NCI-H1092 treated with DMSO at 0.1 percent for 48 hours (cell line): ENCODE measurements around the gene FBXL14.

ENCODE experiments used
- DNase-seq: peaks from one replicate; lab custom pipeline; 2025; lab: John Stamatoyannopoulos, UW

Gene FBXL14

GRCh38 chr12:1594261-1595025, at the start of gene FBXL14:
FBXL14 (minus strand) TSS chr12:1594581; CDS start chr12:1594066, 515 bp downstream.
- peak; percentile 90 for DNase-seq

GRCh38 chr12:1643905-1644533, 49.6 kb upstream of the FBXL14 start:
- DNase-seq: peak; percentile 86

GRCh38 chr12:1643043-1643442, 48.7 kb upstream of the FBXL14 start:
- no peak for DNase-seq

- peak; percentile 68 for DNase-seq
These were observed 48.1 kb upstream of the FBXL14 start for GRCh38 chr12:1642513-1642912.

GRCh38 chr12:1640328-1641234, 46.2 kb upstream of the FBXL14 start:
- peak; percentile 28 for DNase-seq

GRCh38 chr12:1639538-1639937, 45.2 kb upstream of the FBXL14 start:
- no peak for DNase-seq

GRCh38 chr12:1638203-1638602, 43.8 kb upstream of the FBXL14 start:
- no peak for DNase-seq

GRCh38 chr12:1635301-1636095, 41.1 kb upstream of the FBXL14 start:
- no peak for DNase-seq

GRCh38 chr12:1634590-1635191, 40.3 kb upstream of the FBXL14 start:
- peak; percentile 81 for DNase-seq

- no peak for DNase-seq
These were observed 39.8 kb upstream of the FBXL14 start for GRCh38 chr12:1634149-1634548.

- DNase-seq: no peak
These were observed 39.1 kb upstream of the FBXL14 start for GRCh38 chr12:1633459-1633858.

GRCh38 chr12:1632702-1633101, 38.3 kb upstream of the FBXL14 start:
- DNase-seq: no peak

- no peak for DNase-seq
These were observed 36.6 kb upstream of the FBXL14 start for GRCh38 chr12:1630827-1631591.

- DNase-seq: peak; percentile 67
These were observed 35.9 kb upstream of the FBXL14 start for GRCh38 chr12:1630133-1630826.

GRCh38 chr12:1629338-1630132, 35.2 kb upstream of the FBXL14 start:
- DNase-seq: peak; percentile 38

- DNase-seq: no peak
These were observed 34.4 kb upstream of the FBXL14 start, which contains the start of gene WNT5B for GRCh38 chr12:1628666-1629337. WNT5B (plus strand) TSS chr12:1629231; CDS start chr12:1631355, 2,124 bp downstream.

- DNase-seq: no peak
These were observed 28.0 kb upstream of the FBXL14 start for GRCh38 chr12:1622406-1622805.

- DNase-seq: no peak
These were observed 25.7 kb upstream of the FBXL14 start for GRCh38 chr12:1620092-1620491.
